BE2C (cell line): ENCODE data around the gene AKAP14. TPM values are rescaled to one million over a fixed set of nuclear protein-coding genes. Genes with fewer than 3 reads are reported as not detected.

Experiments
- DNase-seq: peaks from one replicate; pipeline ENCODE4 v3.0.0-alpha.2; 2020
- H3K27me3 ChIP-seq: fragments of 250-450 bp; sonication (Bioruptor Pico); 2 replicates; pipeline ENCODE4 v1.5.1; 2020; ENCODE audit warnings: mild to moderate bottlenecking
- H3K36me3 ChIP-seq: fragments of 250-450 bp; sonication (Bioruptor Pico); 2 replicates; pipeline ENCODE4 v1.5.1; 2020; ENCODE audit warnings: mild to moderate bottlenecking
- H3K4me1 ChIP-seq: fragments of 250-450 bp; sonication (Bioruptor Pico); 2 replicates; pipeline ENCODE4 v1.5.1; 2020
- H3K4me3 ChIP-seq: 2 replicates; pipeline ENCODE4 v1.5.1; 2011; ENCODE audit warnings: low read depth, low read length
- H3K9me3 ChIP-seq: fragments of 250-450 bp; sonication (Bioruptor Pico); 2 replicates; pipeline ENCODE4 v1.5.1; 2020
- polyA plus RNA-seq: library from polyadenylated mRNA; unstranded; fragments of >200 nt; gene quantifications from one replicate; pipeline ENCODE4 v1.2.1, GENCODE V29; 2012; ENCODE audit warnings: low read depth, missing spikeins; ENCODE audit not compliant: insufficient read length, insufficient read depth
- TF ChIP-seq, protein P1 (sequence below): IDR thresholded peaks from 2 replicates; pipeline ENCODE4 v1.5.1; 2012; ENCODE audit warnings: mild to moderate bottlenecking, low read depth, low read length

The AKAP14 gene
- not detected for polyA plus RNA-seq

DNA sequence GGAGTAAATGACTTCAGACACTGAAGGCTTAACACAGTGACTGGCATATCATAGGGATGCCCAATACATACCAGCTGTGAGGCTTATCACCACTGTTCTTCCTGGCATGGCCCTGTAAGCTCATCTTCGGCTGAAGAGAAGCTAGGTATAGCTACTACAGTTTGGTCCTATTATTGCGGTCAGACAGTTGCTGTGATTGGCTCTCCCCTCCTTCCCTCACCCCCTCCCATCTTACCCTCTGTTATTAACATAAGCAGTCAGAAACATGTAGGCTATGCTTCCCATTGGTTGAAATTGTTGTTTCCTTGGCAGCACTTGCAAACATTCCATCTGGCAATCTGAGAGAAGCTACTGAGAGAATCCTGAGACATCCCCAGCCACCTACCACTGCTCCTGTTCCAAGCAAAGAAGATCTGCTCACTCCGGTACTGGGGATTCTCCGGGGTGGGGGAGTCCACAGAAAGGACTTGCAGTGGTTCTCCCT lies at the start of gene AKAP14:
Gene AKAP14, plus strand, starts transcription at position 51 of the 484 bp plus-strand sequence. CDS start 7,331 bp downstream, outside the sequence.
- no peaks in the 10 kb centered on the region for H3K4me1 ChIP-seq
- no peaks in the 10 kb centered on the region for H3K36me3 ChIP-seq
- H3K27me3 ChIP-seq, result no peaks in the 10 kb centered on the region
- no peak within 1 kb of the TSS for H3K4me3 ChIP-seq
- TF ChIP-seq, protein P1, sequence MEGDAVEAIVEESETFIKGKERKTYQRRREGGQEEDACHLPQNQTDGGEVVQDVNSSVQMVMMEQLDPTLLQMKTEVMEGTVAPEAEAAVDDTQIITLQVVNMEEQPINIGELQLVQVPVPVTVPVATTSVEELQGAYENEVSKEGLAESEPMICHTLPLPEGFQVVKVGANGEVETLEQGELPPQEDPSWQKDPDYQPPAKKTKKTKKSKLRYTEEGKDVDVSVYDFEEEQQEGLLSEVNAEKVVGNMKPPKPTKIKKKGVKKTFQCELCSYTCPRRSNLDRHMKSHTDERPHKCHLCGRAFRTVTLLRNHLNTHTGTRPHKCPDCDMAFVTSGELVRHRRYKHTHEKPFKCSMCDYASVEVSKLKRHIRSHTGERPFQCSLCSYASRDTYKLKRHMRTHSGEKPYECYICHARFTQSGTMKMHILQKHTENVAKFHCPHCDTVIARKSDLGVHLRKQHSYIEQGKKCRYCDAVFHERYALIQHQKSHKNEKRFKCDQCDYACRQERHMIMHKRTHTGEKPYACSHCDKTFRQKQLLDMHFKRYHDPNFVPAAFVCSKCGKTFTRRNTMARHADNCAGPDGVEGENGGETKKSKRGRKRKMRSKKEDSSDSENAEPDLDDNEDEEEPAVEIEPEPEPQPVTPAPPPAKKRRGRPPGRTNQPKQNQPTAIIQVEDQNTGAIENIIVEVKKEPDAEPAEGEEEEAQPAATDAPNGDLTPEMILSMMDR, result no peak
- no peaks in the 10 kb centered on the region for H3K9me3 ChIP-seq
- DNase-seq, result no peak

DNA sequence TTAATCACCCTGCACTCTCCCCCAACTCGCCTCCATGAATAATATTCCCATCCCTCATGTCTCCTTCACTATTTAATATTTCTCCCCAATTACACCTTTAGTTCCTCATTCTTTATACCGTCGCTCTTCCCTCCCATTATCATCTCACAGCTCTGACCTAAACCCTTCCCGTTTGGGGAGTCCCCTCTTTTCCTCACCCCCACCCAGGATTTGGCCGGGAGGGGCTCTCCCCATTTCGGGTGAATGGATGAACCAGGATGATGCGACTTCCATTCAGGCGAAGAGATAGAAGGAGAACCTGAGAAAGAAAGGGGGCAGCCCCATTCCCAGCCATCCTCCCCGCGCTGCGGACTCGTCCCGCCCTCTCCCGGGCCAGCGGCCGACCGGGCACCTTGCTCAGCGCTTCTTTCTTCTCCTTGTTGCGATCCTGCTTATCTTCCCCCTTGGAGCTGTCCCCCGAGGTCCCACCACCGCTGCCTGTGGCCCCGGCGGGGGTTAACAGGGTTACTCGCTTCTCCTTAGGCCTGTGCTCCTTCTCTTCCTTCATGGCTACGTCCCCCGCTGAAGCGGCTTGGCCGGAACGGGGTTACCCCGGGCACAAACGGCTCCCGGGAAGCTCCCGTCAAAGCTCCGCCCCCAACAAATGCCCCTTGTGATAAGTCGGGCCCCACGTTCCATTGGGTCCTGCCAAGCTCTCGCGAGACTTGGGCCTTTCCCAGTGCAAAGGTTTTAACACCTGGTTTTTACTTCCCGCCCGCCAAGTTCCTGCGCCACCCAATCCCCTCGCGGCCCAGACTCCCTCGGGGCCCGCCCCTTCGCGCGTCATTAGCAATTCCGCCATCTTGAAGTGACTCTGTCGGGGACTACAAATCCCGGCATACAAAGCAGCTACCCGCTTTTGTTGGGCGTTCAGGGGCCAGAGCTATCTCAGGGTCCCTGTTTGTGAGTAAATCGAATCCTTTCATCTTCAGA lies 43.0 kb upstream of the AKAP14 start, which contains the start of gene UPF3B:
Gene UPF3B, minus strand, starts transcription at position 582 of the 972 bp plus-strand sequence. Its CDS starts 35 bp downstream, at position 547.
- Histone ChIP-seq H3K4me1 (no peaks in the 10 kb centered on the region), H3K9me3 (no peaks in the 10 kb centered on the region), H3K4me3 (peak within 1 kb of the TSS; percentile 89), H3K36me3 (no peaks in the 10 kb centered on the region), H3K27me3 (no peaks in the 10 kb centered on the region)
- DNase-seq, result peak; percentile 96
- TF ChIP-seq, protein P1, result no peak

DNA sequence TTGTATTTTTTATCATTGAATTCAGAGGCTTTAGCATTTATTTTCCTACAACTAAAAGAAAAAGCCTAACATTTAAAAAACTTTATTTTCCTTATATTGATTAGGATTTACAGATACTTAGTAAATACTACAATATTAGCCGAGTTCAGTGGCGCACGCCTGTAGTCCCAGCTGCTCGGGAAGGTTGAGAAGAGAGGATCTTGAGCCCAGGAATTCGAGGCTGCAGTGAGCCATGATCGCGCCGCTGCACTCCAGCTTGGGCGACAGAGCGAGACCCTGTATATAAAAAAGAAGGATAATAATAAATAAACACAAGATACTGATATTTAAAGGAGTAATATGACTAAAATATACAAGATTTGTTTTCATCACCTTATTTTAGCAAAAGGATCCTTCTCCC lies 42.2 kb upstream of the AKAP14 start:
- no peaks in the 10 kb centered on the region for H3K4me1 ChIP-seq
- H3K4me3 ChIP-seq, result peak overlapping the region; percentile 41
- no peaks in the 10 kb centered on the region for H3K9me3 ChIP-seq
- no peak for DNase-seq
- TF ChIP-seq, protein P1, result no peak
- H3K27me3 ChIP-seq, result no peaks in the 10 kb centered on the region
- no peaks in the 10 kb centered on the region for H3K36me3 ChIP-seq

DNA sequence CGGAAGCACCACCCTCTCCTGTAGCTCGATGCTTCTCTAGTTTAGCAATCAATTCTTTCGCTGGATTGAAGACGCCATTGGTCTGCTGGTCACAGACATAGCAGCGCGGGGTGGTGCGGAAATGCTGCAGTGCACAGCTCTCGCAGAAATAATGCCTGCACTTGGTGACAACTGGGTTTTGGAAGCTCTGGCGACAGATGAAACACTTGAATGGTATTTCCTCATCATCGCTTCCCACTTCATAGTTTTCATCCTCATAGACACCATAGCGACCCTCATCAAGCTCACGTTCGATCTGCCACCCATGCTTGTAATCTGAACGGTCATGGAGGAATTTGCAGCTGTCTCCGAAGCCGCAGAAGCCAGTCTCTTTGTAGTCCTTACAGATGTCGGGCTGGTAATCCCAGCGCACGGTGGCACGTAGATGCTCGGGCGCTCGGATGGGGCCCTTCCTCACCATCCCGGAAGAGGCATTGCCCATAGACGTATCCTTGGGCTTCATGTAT lies 25.0 kb upstream of the AKAP14 start:
- H3K4me3 ChIP-seq, result peak overlapping the region; percentile 92
- DNase-seq, result peak; percentile 35

DNA sequence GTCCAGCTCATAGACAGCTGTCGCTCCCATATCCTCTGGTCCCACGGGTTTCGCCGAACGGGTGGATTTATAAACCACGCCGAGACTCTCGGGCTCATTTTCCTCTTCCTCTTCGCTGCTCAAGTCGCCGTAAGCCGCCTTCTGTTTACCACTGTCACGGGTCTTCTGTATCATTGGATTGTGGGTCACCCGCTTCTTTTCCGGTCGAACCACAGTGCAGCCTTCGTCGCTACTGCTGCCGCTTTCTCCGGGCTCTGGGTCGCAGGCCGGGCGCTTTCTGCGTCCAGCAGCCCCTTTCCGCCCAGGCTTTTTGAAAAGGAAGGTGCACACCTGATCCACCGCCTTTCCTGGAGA lies 24.5 kb upstream of the AKAP14 start:
- Histone ChIP-seq H3K36me3 (0 out of 2 replicates have a peak, but pooled peaks cover under 1% of the 10 kb centered on the region), H3K4me3 (peak overlapping the region; percentile 92), H3K27me3 (no peaks in the 10 kb centered on the region), H3K9me3 (no peaks in the 10 kb centered on the region), H3K4me1 (no peaks in the 10 kb centered on the region)
- no peak for DNase-seq
- TF ChIP-seq, protein P1, result no peak

More for the DNA sequence above, 25.0 kb upstream of the AKAP14 start:
- no peaks in the 10 kb centered on the region for H3K36me3 ChIP-seq
- TF ChIP-seq, protein P1, result no peak
- no peaks in the 10 kb centered on the region for H3K4me1 ChIP-seq
- no peaks in the 10 kb centered on the region for H3K9me3 ChIP-seq
- no peaks in the 10 kb centered on the region for H3K27me3 ChIP-seq
